ENCODE results near the gene FGD4.

Gene FGD4

GRCh38 chr12:32679920-32680237 is 280.5 kb downstream of the FGD4 start:
- DNase-seq (ENCODE audit: low read depth in 2 of 2), result no peak

DNA sequence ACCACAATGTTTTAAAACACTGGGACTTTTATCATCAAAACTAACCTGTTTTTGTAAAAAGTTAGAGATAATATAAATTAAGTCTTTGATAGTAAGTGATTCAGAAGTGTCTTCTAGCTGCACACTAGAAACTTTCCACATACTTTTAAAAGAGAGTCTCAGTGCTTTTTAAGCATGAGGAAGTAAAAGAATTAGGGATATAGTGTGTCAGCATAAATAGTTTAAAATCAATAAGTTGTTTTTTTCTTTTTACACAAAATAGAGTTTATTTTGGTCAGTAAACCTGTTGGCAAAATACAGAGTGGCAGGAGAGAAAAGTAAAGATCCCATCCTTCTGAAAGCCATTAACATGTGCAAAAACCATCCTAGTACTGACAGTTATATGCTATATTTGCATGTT is 281.4 kb downstream of the FGD4 start:
- no peak for DNase-seq (ENCODE audit: low read depth in 2 of 2)

- DNase-seq (ENCODE audit: low read depth in 2 of 2), result no peak
Measured at GRCh38 chr12:32681272-32681671, 281.9 kb downstream of the FGD4 start.

GRCh38 chr12:32686340-32686739 is 287.0 kb downstream of the FGD4 start:
- DNase-seq (ENCODE audit: low read depth in 2 of 2), result no peak

- DNase-seq (ENCODE audit: low read depth in 2 of 2), result no peak
Measured at GRCh38 chr12:32688786-32689185, 289.4 kb downstream of the FGD4 start.

DNA sequence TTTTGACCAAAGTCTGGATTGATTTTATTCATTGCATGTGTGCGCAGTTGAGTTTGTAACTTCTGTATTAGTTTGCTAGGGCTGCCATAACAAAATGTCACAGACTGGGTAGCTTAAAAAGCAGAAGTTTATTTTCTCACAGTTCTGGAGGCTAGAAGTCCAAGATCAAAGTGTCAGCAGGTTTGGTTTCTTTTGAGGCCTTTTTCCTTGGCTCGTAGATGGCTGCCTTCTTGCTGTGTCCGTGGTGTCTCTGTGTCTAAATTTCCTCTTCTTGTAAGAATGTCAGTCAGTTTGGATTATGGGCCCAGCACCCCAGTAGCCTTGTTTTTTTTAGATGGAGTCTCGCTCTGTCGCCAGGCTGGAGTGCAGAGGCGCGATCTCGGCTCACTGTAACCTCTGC is 291.6 kb downstream of the FGD4 start:
- DNase-seq (ENCODE audit: low read depth in 2 of 2), result no peak

GRCh38 chr12:32692358-32692757 is 293.0 kb downstream of the FGD4 start:
- DNase-seq (ENCODE audit: low read depth in 2 of 2), result no peak

DNA sequence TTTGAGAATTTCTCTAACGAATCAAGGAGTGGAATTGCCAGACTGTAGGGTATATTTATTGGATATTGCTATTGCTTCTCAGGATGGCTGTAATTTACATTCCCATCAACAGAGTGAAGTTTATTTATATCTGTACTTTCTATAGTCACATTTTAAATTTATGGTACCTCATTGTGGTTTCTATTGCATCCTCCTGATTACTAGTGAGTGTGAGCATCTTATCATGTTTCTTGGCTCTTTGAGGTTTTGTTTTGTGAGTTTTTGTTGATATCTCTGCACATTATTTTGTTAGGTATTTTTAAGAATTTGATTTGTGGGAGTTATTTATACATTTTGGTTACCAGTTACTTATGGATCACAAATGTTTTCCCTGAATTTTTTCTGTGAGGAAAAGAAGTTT is 293.7 kb downstream of the FGD4 start:
- DNase-seq (ENCODE audit: low read depth in 2 of 2), result no peak
